SKM-1 treated with dmso at 0.1 percent for 144 hours (cell line): ENCODE data around the gene PTPRB.

ENCODE experiments used
- DNase-seq: peaks from one replicate; lab custom pipeline; 2025; ENCODE audit not compliant: unreplicated experiment; lab: John Stamatoyannopoulos, UW

PTPRB gene

GRCh38 chr12:70637303-70638085 lies at the start of gene PTPRB:
PTPRB (minus strand) TSS chr12:70637429; CDS start chr12:70637395, 34 bp downstream.
- no peak for DNase-seq

DNA sequence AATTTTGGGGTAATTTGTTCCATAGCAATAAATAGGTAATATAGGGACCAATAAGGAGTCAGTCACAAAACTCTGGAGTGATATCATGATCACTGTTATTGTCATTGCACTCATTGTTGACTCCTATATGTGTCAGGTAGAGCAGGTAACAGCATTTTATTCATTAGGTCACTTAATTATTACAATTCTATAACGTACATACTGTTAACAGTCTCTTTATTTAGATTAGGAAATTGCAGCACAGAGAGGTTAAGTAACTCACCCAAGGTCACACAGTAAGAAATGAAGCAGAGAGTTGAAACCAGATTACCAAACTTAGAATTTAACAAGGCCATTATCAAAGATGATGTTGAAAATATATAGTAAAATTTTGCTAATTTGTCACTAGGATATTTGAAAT lies 49.7 kb upstream of the PTPRB start:
- DNase-seq: no peak

DNA sequence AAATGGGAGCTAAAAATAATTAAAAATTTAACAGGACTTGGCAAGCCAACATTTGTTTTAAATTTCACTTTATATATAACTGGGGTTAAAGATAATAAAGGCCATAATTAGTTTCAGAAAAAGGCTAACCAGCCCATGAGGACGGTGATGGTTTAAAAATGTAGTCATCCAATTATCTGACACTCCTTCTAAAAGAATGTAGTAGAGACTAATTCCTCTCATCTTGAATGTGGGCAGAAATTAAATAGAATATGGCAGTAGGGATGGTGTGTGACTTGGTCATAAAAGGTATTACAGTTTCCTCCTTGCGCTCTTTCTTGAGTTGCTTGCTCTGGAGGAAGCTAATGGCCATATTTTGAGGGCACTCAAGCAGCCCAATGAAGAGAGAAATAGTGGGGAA lies 49.1 kb upstream of the PTPRB start:
- no peak for DNase-seq

GRCh38 chr12:70683976-70684375 lies 46.7 kb upstream of the PTPRB start:
- DNase-seq: no peak

- DNase-seq: no peak
Measured at GRCh38 chr12:70671698-70672097, 34.5 kb upstream of the PTPRB start.

DNA sequence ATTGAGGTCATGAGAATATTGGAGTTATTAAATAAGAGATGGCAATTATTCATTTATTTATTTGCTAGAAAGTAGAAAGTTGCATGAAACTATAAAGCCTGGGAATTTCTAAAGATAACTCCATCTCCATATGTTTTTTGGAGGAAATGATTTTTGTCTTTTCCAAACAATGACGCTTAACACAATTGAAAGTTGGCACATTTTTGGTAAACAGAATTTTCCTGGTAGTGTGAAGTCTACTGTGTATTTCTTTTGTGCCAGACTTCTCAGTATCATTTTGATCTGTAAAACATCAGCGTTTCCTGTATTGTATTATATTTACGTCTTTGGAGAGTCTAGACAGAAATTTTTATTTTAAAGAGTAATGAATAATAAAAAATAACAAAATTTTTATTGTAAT lies 33.7 kb upstream of the PTPRB start:
- DNase-seq: no peak

DNA sequence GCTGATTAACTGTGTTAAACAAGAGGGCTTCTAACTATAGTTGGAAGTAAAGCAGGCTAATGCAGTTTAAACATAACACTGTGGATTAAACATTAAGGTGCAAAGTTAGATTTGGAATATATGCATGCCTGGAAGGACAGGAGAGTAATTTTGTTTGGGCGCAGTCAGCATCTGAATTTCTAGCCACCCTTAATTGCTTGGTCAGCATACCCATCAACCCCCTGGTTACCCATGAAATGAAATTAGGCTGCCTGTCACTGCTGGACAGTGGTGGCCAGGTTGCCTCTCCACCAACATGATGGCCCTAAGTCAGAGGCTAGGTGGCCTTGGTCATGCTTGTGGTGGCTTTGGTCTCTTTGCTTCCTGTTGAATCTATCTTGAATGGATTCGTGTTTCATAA lies 30.0 kb upstream of the PTPRB start:
- no peak for DNase-seq

- DNase-seq: no peak
Measured at GRCh38 chr12:70666364-70666763, 29.1 kb upstream of the PTPRB start.

- DNase-seq: no peak
Measured at GRCh38 chr12:70664465-70664881, 27.2 kb upstream of the PTPRB start.

DNA sequence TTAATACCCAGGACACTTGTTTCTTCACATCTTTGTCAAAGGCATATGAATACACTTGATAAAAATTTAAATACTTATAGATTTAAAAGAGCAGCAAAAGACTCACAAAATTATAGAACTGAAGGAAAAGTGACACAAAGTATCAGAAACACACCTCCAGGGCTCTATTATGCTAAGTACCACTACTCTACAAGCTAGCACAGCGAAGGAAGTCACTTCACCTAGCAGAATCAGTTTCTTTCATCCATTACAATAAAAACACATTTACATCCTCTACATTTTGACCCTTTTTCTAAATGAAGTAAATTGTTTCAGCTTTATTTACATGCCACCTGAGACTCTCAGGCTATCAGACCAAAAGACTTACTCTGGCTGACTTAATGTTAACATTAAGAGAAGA lies 26.6 kb upstream of the PTPRB start:
- no peak for DNase-seq

GRCh38 chr12:70661466-70662161 lies 24.4 kb upstream of the PTPRB start:
- DNase-seq: no peak

DNA sequence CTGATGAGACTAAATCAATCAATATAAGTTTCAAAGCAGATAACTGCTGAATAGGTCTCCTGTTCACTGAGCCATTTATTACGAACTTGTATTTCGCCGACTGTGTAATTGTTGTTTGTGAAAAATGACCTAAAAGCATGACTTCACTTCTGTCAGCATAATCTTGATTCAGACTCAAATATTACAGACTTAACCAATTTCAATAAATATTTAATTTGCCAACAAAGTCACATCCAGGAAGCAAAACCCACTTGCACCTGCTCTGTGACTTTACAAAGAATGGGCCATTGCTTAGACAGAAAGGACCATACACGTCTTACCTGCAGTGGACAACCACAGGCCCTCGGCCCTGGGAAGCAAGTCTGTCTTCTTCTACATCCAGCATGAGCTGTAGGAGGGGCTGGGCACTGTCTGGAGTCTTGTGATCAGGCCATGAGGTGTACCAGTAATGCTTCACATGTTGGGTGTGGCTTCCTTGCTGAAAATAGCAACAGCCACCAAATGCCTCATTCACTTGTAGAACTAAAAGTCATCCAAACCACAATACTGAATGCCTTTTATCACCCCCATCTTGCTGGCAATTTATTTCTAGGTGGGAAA lies 23.5 kb upstream of the PTPRB start:
- no peak for DNase-seq

- no peak for DNase-seq
Measured at GRCh38 chr12:70660002-70660604, 22.9 kb upstream of the PTPRB start.

GRCh38 chr12:70659077-70659606 lies 21.9 kb upstream of the PTPRB start:
- DNase-seq: no peak

GRCh38 chr12:70657616-70658286 lies 20.5 kb upstream of the PTPRB start:
- no peak for DNase-seq

DNA sequence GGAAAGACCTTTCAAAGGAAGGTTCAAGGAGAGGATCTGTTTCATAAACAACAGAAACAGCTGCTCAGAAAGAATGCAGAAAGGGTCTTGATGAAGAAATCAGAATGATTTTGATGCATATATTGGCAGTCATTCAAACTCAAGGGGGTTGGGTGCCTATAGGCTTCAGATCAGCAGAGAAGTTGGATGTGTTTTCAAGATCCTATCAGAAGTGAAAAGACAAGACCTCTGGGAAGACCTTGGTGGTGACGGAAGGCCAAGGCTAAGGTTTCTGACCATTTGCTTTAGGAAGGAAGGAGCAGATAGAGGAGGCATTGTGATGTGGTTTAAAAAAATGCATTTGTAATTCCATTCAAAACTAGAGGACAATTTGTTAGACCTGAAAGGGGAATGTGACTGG lies 15.2 kb upstream of the PTPRB start:
- no peak for DNase-seq

DNA sequence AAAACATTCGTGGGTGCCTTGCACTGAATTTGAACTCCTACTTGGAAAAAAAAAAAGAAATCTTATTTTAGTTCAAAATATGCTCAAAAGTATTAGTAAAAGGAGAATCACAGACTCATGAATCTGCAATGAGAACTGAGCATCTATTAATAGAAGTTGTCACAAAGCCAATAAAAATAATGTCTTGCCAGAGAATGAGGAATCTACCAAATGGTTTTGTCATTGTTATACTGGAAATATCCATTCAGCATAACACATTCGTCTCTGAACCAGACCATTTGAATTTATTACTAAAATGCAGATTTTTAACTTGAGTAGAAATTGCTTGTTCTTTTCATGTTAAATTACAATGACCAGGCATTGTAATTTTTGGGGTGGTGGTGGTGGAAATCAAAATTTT lies 11.6 kb upstream of the PTPRB start:
- DNase-seq: no peak

- no peak for DNase-seq
Measured at GRCh38 chr12:70648191-70648590, 11.0 kb upstream of the PTPRB start.

DNA sequence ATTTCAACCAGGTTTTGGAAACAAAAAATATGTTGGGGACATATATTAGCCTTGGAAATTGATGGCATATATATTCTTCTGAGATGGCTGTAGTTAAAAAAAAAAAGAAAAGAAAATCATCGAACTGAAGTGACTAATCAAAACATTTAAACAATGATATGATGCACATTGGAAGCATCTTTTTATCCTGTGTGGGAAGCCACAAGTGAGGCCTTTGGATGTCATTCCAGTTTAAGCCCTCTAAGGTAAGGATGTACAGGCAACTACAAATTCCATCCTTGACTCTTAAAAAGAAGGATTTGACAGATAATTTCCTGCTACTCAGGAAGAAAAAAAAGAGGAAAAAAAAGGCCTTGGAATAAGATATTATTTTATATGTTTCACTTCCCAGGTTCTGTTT lies 9.6 kb upstream of the PTPRB start:
- no peak for DNase-seq

DNA sequence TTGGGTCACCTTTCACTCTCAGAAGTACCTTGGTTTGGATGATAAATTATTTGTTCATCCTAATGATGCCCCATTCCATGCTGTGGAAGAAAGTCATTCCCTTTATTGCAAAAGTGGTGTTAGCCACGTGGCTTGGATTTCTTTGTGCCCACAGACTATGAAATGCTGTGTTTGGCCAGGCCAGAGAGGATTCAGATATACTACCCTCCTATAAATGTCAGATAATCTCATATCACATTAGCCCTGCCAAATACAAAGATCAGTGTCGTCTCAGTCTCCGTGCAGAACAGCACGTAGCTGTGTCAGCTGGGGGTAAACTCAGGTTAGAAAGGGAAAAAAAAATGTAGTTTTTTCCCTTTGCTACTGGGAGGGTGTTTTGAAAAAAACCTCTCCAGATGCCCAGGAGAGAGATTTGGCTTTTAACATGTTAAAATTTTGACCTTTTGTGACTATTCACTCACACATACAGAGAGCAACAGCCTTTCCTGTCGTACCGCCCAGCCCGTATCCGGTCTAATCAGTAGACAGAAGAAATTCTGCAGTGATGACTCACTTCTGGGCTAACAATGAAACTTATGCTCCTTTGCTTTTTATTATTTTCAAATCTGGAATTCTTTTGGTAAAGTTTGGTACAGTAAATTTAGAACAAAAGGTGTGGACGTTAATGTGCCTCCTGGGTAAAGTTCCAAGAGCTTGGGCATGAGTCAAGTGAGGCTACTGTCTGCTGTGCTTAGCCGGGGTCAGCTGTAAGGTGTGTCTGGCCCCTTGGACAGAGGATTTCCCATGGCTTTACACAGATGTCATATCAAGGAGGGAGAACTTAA lies 8.5 kb upstream of the PTPRB start:
- DNase-seq: no peak
